ENCODE results near the gene TRAPPC5.

GRCh38 chr19:7632340-7633203, 48.1 kb upstream of the TRAPPC5 start:
- TF ChIP-seq CTCF (conservative IDR thresholded peaks at IDR 0.05) (no peak), ZFX (IDR thresholded peaks at IDR 0.05) (no peak)
